Calu3 (cell line): Measurements from ENCODE around the gene KDELR1. TPM values are rescaled to one million over a fixed set of nuclear protein-coding genes. Genes with fewer than 3 reads are reported as not detected.

Experiments used
- BruUV-seq: library from RNA; stranded (reverse); fragments of 400-500 nt; replicated peaks from 2 replicates; lab custom pipeline; 2021; lab: Mats Ljungman, UMichigan
- CTCF ChIA-PET: fragments of 300-600 bp; sonication (Branson Sonifier 250); formaldehyde crosslinking; loops from one replicate; lab custom pipeline; 2022; ENCODE audit warnings: antibody characterized with exemption; lab: Charles Lee
- DNase-seq: peaks from one replicate; pipeline ENCODE4 v3.0.0; 2022
- H3K27ac Mint-ChIP-seq: one replicate; pipeline ENCODE4 v1.8.0; 2022; ENCODE audit warnings: mixed read lengths; ENCODE audit not compliant: unreplicated experiment
- H3K27me3 Mint-ChIP-seq: one replicate; pipeline ENCODE4 v1.8.0; 2022; ENCODE audit warnings: mixed read lengths; ENCODE audit not compliant: unreplicated experiment
- H3K36me3 Mint-ChIP-seq: one replicate; pipeline ENCODE4 v1.8.0; 2022; ENCODE audit warnings: mild to moderate bottlenecking, moderate library complexity, mixed read lengths; ENCODE audit not compliant: insufficient read depth, unreplicated experiment
- H3K4me1 Mint-ChIP-seq: one replicate; pipeline ENCODE4 v1.8.0; 2022; ENCODE audit warnings: mild to moderate bottlenecking, low read depth, mixed read lengths; ENCODE audit not compliant: unreplicated experiment
- H3K4me3 Mint-ChIP-seq: one replicate; pipeline ENCODE4 v1.8.0; 2022; ENCODE audit warnings: mild to moderate bottlenecking, low read depth, moderate library complexity, mixed read lengths; ENCODE audit not compliant: unreplicated experiment
- H3K9me3 Mint-ChIP-seq: one replicate; pipeline ENCODE4 v1.8.0; 2022; ENCODE audit warnings: low read depth, mixed read lengths; ENCODE audit not compliant: unreplicated experiment
- CTCF ChIP-seq: fragments of 200-600 bp; IDR thresholded peaks from one replicate; pipeline ENCODE4 v1.8.0; 2022; ENCODE audit warnings: antibody characterized with exemption; ENCODE audit not compliant: unreplicated experiment
- intact Hi-C: fragments of 100-400 bp; cut with micrococcal nuclease; formaldehyde crosslinking; loops from one replicate; pipeline ENCODE4 v1.10.0; 2022; ENCODE audit not compliant: unreplicated experiment
- total RNA-seq: library from RNA; stranded (reverse); gene quantifications from 2 replicates; pipeline ENCODE4 v1.2.3, GENCODE V29; 2022

KDELR1 gene
- total RNA-seq, 1 experiment from 2014 or later: 194 TPM

GRCh38 chr19:48340995-48341394, 50.4 kb downstream of the KDELR1 start:
- DNase-seq: no peak
- CTCF ChIA-PET: interaction anchor here (0.6 kb wide), 3 partner anchors 15 to 477 kb away, joined by 3 to 10 read pairs (median 4); no protein-coding TSS in a partner anchor
- Mint-ChIP-seq H3K27me3 (no peaks in the 10 kb centered on the region), H3K4me1 (no peaks in the 10 kb centered on the region), H3K27ac (no peak overlapping the region), H3K4me3 (no peak overlapping the region), H3K36me3 (peaks cover 4% of the 10 kb centered on the region), H3K9me3 (no peaks in the 10 kb centered on the region)
- no peak for TF ChIP-seq CTCF
- no TSS peak for BruUV-seq
- intact Hi-C loops: no loop called here

- no peak for DNase-seq
- intact Hi-C loops: loop anchor here (10.0 kb wide), 1 partner anchor 146 kb away; no protein-coding TSS in a partner anchor
- H3K36me3 Mint-ChIP-seq: peaks cover 13% of the 10 kb centered on the region
- no peaks in the 10 kb centered on the region for H3K9me3 Mint-ChIP-seq
- no peaks in the 10 kb centered on the region for H3K27me3 Mint-ChIP-seq
- peaks cover 8% of the 10 kb centered on the region for H3K4me1 Mint-ChIP-seq
- CTCF ChIA-PET: interaction anchor here (0.7 kb wide), 1 partner anchor 18 kb away, joined by 7 read pairs; no protein-coding TSS in a partner anchor
- no TSS peak for BruUV-seq
- no peak overlapping the region for H3K27ac Mint-ChIP-seq
- TF ChIP-seq CTCF: no peak
- H3K4me3 Mint-ChIP-seq: no peak overlapping the region
Observed at GRCh38 chr19:48338802-48339503, 52.4 kb downstream of the KDELR1 start.

- no peak overlapping the region for H3K4me3 Mint-ChIP-seq
- DNase-seq: no peak
- H3K36me3 Mint-ChIP-seq: peaks cover 19% of the 10 kb centered on the region
- H3K27me3 Mint-ChIP-seq: no peaks in the 10 kb centered on the region
- CTCF ChIA-PET: no interaction called here
- no TSS peak for BruUV-seq
- intact Hi-C loops: loop anchor here (10.0 kb wide), 1 partner anchor 146 kb away; no protein-coding TSS in a partner anchor
- H3K4me1 Mint-ChIP-seq: peaks cover 13% of the 10 kb centered on the region
- no peaks in the 10 kb centered on the region for H3K9me3 Mint-ChIP-seq
- H3K27ac Mint-ChIP-seq: no peak overlapping the region
- TF ChIP-seq CTCF: no peak
Observed at GRCh38 chr19:48338253-48338755, 53.0 kb downstream of the KDELR1 start.

- H3K36me3 Mint-ChIP-seq: peaks cover 47% of the 10 kb centered on the region
- BruUV-seq: no TSS peak
- no peaks in the 10 kb centered on the region for H3K9me3 Mint-ChIP-seq
- TF ChIP-seq CTCF: peak; percentile 94
- H3K27me3 Mint-ChIP-seq: no peaks in the 10 kb centered on the region
- peak overlapping the region; percentile 87 for H3K4me3 Mint-ChIP-seq
- peak overlapping the region; percentile 92 for H3K27ac Mint-ChIP-seq
- H3K4me1 Mint-ChIP-seq: peaks cover 50% of the 10 kb centered on the region
- CTCF ChIA-PET: interaction anchor here (0.6 to 4.6 kb wide), 18 partner anchors 8 to 275 kb away, joined by 3 to 159 read pairs (median 8); partner anchors contain the start of genes EMP3, GRWD1, KDELR1 and SYNGR4
- DNase-seq: peak; percentile 97
- intact Hi-C loops: loop anchor here (1.0 to 10.0 kb wide), 2 partner anchors 13 to 151 kb away; no protein-coding TSS in a partner anchor
Observed at GRCh38 chr19:48333467-48334384, 57.6 kb downstream of the KDELR1 start.
